Right forelimb (tissue), 1 donor: ENCODE results near the gene ZNF396.

Experiments used
- DNase-seq: peaks from one replicate; pipeline ENCODE4 v3.0.0-alpha.2; 2018

ZNF396 gene

DNA sequence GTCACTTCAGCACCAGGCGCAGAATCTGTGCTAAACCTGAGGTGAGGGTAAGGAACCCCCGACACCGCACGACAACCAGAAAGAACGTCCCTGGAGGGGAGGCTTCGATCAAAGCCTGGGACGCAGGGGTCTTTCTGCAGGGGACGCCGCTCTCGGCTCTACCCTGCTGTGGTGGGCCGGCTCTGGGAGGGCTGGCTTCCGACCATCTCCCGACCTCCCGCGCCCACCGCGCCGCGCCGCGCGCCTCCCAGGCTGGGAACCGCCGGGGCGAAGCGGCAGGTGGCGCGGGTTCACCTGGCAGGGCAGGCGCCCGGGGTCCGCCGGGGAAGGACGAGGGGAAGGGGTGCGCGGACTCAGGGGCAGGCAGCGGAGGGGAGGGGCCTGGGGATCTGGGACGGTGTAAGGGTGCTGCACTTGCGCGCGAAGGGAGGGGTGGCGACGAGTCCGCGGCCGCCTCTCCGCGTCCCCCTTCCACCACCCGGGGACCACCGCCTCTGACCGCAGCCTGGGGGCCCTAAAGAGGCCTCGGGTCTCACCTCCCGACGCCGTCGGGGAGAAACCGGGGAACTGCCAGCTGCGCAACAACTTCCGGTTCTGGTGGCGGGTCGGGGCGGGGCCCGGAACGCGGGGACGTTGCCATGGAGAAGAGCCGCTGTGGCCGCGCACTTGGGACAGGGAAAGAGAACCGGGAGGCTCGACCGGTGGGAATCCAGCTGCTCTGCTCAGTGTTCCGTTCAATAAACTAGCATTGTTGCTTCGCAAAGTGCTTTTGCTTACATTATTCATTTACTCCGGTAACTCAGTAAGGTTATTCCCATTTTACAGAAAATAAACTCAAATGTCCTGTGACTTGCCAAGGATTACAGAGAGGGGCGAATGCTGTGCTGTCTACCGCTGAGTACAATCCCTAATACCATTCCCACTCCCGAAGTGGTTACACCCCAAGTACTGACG lies at the start of gene ZNF396:
TSS of gene ZNF396 (minus strand) at position 596 of the 954 bp plus-strand sequence. CDS start 3,045 bp downstream, outside the sequence.
- peak; percentile 85 for DNase-seq

GRCh38 chr18:35426786-35427185 lies 49.6 kb upstream of the ZNF396 start:
- no peak for DNase-seq

GRCh38 chr18:35424356-35424755 lies 47.2 kb upstream of the ZNF396 start:
- no peak for DNase-seq

- no peak for DNase-seq
These were observed 45.1 kb upstream of the ZNF396 start for GRCh38 chr18:35422237-35422636.

DNA sequence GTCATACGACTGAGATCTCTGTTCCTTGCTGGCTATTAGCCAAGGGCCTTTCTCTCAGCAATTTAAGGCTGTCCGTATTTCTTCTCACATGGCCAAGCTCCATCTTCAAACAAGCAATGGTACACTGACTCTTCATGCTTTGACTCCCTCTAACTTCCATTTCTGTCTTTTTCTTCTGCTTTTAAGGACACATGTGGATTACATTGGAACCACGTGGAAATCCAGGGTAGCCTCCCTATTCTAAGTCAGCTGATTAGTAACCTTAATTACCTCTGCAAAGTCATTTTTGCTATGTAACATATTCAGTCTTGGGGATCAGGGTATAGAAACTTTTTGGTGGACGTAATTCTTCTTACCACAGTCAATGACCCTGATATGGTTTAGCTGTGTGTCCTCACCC lies 41.5 kb upstream of the ZNF396 start:
- no peak for DNase-seq

GRCh38 chr18:35417223-35417622 lies 40.1 kb upstream of the ZNF396 start:
- no peak for DNase-seq

DNA sequence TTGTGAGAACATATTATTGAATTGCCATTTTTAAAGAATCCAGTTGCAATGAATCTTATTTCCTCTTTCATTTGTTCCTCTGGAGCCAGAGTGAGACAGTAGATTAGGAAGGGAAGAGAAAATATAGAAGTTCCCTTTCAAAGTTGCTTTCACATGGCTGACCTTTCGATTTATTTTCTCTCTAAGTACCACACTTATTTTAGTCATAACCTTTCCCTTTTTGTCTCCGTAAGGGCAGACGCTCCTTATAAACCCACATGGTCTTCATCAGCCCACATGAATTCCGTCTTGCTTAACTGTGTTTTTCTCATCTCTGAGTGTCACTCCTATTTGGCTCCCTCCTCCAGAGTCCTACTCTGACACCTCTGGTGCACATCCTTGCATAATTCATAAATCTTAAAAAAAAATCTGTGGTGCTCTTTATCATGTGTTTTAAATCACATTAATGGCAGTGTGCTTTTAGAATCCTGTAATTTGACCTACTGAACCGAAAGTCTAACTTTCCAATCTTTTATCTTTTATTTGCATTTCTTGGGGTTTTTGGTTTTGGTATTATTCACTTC lies 38.5 kb upstream of the ZNF396 start:
- no peak for DNase-seq

GRCh38 chr18:35413163-35413511 lies 36.0 kb upstream of the ZNF396 start:
- no peak for DNase-seq

DNA sequence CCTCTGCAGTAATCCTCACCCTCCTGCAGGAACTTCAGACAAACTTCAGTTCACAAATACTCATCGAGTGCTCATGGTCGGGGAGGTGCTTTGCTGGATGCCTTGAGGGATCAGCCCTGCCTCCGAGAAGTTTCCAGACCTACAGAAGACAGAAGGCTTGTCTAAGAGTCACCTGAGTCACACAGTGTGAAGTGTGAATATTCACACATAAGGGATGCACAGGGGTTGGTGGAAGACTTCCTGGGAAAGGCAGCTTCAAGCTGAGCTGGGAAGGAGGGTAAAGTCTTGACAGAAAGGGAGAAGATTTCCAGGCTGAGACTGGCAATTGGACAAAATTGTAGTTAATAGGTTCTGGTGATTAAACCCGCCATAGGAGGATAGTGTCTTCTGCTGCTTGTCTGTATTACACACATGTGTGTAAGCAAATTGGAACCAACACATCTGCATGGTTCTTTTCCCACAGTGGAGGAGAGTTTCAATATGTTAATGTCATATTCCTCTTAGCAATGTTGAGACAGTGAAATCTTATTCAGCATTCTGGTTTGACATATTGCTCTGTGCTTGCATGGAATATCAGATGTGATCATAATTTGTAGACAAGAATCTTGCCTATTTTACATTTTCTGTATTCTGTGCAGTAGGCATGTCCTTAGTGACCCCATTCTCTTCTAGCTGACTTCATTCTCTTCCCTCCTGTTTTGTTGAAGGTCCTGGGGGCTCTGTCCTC lies 34.7 kb upstream of the ZNF396 start:
- DNase-seq = no peak

- no peak for DNase-seq
These were observed 33.4 kb upstream of the ZNF396 start for GRCh38 chr18:35410561-35410960.

- DNase-seq = no peak
These were observed 32.8 kb upstream of the ZNF396 start for GRCh38 chr18:35409911-35410310.

GRCh38 chr18:35408843-35409261 lies 31.7 kb upstream of the ZNF396 start:
- no peak for DNase-seq

DNA sequence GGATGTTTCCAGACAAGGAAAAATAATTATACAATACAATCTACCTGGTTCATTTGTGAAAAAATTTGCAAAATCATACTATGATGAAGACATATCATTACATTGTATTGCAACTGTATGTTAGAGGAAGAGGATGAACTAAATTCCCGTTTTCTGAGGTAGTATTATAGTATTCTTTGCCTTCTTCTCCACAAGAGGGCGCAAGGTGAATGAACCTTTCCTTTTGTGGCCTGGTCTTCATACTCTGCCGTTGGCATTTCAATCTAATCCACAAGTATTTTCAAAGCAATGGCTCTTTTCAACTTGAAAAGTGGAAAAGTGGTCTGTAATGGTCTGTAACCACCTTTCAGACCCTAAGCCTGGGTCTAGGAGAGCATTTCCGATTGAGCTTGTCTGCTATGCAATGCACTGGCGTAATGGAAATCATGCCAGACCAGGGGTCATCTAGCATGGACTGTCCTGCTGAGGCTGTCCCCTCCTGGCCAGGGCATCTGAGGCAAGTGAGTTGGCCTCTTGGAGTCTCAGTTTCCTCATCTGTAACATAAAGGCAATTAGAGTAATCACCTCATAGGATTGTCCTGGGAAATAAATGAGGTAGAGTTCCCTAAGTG lies 30.8 kb upstream of the ZNF396 start:
- DNase-seq = no peak

DNA sequence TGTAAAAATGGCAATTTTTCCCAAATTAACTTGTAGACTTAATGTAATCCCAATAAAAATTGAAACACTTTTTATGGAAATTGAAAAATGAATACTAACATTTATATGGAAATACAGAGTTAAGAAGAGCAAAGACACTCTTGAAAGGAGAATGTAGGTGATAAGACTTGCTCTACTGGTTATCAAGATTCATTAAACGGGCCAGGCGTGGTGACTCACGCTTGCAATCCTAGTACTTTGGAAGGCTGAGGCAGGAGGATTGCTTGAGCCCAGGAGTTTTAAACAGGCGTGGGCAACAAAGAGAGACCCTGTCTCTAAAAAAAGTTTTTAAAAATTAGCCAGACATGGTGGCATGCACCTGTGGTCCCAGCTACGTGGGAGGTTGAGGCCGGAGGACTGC lies 29.5 kb upstream of the ZNF396 start:
- DNase-seq = no peak

DNA sequence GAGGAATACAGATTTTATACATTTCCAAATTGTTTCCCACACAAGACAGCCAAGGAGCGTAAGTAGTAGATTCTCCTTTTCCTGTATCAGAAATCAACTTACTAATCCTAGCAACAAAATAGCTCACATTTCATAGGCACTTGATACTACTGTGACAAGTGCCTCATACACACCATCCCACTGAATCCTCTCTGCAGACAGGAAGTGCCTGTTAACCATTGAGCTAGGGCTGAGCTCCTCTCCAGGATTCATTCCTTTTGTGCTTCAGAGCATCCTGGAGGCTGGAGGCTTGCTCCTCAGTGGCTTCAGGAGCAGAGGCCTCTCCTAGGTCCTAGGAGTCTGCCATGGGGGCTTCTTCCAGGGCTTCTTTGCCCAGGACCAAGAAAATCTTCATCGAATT lies 20.8 kb upstream of the ZNF396 start:
- DNase-seq = no peak

DNA sequence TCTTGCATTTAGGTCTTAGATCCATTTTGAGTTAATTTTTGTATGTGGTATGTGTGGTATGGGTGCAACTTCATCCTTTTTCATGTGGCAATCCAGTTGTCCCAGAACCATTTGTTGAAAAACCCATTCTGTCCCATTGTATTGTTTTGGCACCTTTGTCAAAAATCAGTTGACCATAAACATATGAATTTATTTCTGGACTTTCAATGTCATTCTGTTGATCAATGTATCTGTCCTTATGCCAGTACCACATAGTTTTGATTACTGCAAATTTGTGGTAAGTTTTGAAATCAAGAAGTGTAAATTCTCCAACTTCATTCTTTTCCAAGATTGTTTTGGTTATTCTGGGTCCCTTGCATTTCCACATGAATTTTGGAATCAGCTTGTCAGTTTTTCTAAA lies 16.6 kb upstream of the ZNF396 start:
- DNase-seq = no peak

GRCh38 chr18:35392375-35392774 lies 15.2 kb upstream of the ZNF396 start:
- no peak for DNase-seq

- no peak for DNase-seq
These were observed 14.0 kb upstream of the ZNF396 start for GRCh38 chr18:35390951-35391700.

DNA sequence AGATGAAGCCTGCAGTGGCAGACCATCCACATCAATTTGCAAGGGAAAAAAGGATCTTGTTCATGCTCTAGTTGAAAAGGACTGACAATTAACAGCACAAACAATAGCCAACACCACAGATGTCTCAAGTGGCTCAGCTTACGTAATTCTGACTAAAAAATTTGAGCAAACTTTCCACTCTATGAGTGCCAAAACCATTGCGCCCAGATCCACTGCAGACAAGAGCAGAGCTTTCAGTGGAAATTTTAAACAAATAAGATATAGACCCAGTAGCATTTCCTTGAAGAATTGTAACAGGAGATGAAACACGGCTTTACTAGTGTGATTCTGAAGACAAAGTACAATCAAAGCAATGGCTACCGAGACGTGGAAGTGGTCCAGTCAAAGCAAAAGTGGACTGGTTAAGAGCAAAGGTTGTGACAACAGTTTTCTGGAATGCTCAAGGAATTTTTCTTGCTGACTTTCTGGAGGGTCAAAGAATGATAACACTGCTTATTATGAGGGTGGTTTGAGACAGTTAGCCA lies 12.0 kb upstream of the ZNF396 start:
- no peak for DNase-seq

- DNase-seq = no peak
These were observed 10.0 kb upstream of the ZNF396 start for GRCh38 chr18:35387152-35387571.

- no peak for DNase-seq
These were observed 9.5 kb upstream of the ZNF396 start for GRCh38 chr18:35386600-35387100.

DNA sequence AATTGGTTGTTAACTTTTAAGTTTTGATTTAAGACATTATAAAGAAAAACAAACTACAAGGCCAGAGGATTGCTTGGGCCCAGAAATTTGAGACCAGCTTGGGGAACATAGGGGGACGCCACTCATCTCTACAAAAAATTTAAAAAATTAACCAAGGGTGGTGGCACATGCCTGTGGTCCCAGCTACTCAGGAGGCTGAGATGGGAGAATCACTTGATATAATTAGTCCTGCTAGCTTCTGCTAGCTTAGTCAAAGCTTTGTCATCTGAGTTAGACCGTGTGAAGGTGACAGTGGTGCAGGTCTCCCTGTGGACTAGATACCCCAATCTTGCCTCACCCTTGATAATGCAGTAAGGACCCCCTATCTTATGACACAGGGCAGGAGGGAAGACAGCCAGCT lies 6.0 kb upstream of the ZNF396 start:
- DNase-seq = no peak
